SHP77 (cell line): ENCODE results near the gene ALS2CL.

Experiments used
- DNase-seq, 2 experiments: peaks; one replicate each; lab custom pipeline; 2025; lab: John Stamatoyannopoulos, UW

Gene ALS2CL

GRCh38 chr3:46677411-46677726 is 16.1 kb downstream of the ALS2CL start:
- no peak for DNase-seq

- no peak for DNase-seq
These were observed 16.7 kb downstream of the ALS2CL start for GRCh38 chr3:46676601-46677410.

- peak in 1 of 2 experiments; percentile 13 for DNase-seq
These were observed 17.5 kb downstream of the ALS2CL start for GRCh38 chr3:46675843-46676567.

DNA sequence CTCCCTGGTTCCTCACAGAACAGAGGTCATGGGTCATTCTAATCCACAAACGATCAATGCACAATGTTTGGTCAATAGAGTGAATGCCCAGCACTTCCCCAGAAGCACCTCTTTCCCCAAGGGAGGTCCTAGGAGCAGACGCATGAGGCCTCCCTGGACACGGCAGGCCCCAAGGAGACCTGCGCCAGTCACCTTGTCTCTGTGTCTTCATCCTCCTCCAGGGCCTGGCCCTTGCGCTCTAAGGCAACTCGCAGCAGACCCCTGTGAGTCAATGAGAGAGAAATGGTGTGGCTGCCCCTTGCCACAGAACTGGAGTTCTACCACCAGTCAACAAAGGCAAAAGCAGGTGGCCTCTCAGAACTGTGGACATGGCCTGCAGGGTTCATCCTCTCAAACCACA is 18.1 kb downstream of the ALS2CL start:
- no peak for DNase-seq

DNA sequence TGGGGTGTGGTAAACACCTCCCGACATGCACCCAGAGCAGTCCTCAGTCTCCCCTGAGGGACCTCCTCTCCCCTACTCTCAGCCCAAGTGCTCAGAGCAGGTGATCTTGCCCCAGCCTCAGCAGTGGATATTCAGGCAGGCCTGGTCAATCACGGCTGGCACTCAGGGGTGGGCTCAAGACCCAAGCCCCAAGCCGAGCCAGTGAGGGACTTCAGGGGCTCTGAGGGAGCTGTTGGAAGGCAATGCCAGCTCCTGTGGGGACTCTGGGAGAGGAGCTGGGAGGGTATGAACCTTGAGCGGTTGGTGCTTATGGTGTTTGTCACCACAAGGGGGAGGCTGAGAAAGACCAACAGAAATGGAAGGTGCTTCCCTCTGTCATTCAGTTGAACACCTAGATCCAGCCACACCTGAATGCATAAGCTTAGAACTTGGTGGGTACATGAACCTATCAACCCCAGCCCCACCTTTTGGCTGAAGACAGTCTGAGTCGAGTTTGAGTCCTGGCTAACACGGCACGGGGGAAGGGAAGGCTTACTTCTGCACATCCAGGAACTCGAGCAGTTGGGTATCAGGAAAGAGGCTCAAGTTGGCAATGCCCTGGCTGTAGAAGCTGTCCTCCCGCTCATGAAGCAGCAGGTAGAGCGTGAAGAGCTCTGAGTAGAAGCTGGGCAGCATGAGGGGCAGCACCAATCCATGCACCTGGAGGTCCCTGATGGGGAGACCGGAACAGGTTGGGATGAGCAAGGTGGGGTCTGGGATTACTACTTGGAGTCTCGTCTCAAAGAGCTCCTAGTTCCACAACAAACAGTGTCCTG is 19.2 kb downstream of the ALS2CL start:
- DNase-seq = no peak

GRCh38 chr3:46673151-46674030 is 20.1 kb downstream of the ALS2CL start:
- DNase-seq = no peak

DNA sequence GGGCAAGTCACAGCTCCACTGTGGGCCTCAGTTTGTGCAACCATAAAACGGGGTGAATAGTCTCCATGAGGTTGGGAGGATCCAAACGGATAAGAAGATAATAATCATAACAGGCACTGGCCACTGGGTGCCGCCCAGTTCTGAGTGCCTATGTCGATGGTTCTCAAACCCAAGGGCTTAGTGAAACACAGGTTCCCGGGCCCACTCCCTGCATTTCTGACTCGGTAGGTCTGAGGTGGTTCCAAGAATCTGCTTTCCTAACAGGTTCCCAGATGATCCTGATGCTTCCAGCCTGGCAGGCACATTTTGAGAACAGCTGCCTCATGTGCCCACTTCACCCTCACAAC is 21.2 kb downstream of the ALS2CL start:
- DNase-seq = no peak

DNA sequence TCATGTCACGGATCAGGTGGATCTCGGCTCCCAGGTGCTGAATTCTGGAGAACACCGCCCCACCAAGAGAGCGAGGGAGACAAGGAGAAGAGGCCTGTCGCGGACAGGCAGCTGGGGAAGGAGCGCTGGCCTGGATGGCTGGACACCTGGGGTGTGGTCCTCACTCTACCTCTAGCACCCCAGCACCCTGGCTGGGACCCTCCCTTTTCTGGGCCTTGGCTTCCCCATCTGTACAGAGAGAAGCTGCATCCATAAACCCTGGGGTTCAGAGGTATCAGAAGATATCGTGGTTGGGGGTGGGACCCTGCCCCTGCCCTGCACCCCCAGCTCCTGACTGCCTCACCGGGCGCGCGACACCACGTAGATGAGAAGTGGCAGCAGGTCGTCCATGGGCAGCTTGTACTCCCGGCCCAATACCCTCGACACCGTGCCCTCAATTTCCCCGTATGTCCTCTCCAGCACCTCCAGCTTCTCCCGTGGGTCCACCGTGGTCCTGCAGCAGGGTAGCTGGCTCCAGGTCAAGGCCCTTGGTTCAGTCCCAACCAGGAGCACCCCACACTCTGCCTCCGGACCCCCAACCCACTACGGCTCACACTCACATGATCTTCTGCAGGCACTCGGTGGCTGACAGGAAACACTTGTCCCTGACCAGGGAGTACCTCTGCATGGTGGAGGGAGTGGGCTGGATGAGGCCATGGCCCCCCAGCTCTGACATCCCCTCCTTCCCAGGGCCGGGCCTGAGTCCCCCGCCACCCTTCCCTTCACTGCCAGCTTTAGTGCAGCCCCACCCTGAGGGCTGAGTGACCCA is 21.7 kb downstream of the ALS2CL start:
- no peak for DNase-seq

GRCh38 chr3:46670891-46671427 is 22.5 kb downstream of the ALS2CL start:
- DNase-seq = no peak

GRCh38 chr3:46670000-46670890 is 23.2 kb downstream of the ALS2CL start:
- DNase-seq = no peak

GRCh38 chr3:46669191-46669999 is 24.1 kb downstream of the ALS2CL start:
- DNase-seq = no peak

DNA sequence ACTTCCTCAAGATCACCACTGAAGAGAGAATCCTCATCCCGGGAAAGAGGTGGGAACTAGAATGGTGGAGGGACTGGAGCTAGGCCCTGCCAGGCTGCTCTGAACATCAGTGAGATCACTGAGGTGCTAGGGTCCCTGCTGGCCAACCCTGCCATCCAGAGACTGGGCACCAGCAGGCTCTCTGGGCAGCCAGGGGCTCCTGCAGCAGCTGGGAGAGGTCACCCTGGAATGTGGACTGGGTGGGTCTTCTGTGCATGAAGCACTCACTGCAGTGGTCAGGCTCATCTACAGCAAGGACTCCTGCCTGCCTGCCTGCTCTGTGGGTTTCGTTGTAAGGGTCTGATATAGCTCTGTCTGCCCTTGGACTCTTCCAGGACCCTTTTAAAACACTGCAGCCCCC is 24.9 kb downstream of the ALS2CL start:
- no peak for DNase-seq

- no peak for DNase-seq
These were observed 25.4 kb downstream of the ALS2CL start for GRCh38 chr3:46668116-46668515.

GRCh38 chr3:46667657-46668056 is 25.8 kb downstream of the ALS2CL start:
- no peak for DNase-seq

- DNase-seq = no peak
These were observed 26.3 kb downstream of the ALS2CL start for GRCh38 chr3:46667061-46667621.

DNA sequence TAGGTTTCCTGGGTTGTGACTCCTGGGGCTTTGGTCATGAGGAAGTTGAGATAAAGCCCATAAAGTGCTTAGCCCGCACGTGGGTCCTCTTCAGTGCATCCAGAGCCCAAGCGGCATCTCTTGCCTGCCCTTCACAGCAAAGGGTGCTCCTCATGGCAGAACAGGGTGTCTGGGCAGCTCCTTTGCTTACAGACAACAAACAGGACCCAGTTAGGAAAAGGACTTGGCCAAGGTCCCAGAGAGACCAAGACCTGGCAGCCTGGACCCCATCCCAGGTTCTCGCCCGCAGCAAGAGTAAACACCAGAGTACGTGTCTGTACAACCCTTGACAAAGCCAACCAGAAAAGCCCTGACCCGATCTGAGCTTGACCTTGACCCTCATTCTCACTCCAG is 27.0 kb downstream of the ALS2CL start:
- DNase-seq = no peak

DNA sequence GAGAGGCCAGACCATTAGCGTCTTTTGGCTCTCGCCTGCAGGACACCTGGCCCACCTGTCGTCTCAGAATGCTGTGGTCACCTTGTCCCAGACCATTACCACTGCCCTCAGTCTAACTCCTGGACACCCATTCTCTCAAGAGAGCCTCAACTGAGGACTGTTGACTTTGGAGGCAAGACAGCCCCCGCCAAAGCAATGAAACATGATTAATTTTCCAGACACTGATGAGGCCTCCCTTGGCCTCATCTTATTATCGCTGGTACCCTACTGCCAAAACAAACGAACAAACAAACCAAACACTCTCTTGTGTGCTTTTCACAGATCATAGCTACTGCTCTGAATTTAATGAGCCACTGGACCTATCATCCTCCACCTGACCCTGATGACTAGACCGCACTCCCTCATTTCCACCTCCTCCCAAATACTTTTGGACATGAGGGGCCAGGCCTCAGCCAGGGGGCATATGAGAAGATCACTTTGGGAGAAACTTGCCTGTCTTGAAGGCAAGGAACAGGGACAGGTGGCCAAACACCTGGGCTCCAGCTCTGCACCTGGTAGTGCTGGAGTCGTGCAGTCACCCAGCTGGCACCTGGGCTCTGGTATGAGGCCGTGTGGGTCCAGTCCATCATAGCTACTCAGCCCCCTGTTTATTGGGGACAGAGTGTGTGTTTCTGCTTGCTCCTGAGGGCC is 27.6 kb downstream of the ALS2CL start:
- no peak for DNase-seq
